ENCODE measurements around the gene MYL3. TPM values are rescaled to one million over a fixed set of nuclear protein-coding genes. Genes with fewer than 3 reads are reported as not detected.
A peak's percentile ranks its signal among the peaks of the same experiment; 100 is the strongest.
"Not testable (repeated sequence)": the region's sequence is repeated elsewhere in the genome, so short reads cannot be mapped to it uniquely, and the experiment has no call there.

Gene MYL3
- total RNA-seq, 4 donors from 2014 or later, result 5.4 to 17.1 (median 8.6) TPM

- Histone ChIP-seq H3K27me3 (peaks cover 0 to 23% of the 10 kb centered on the region in 2 donors), H3K9me3 (no peaks in the 10 kb centered on the region), H3K27ac (no peak overlapping the region), H3K4me3 (peak overlapping the region; percentile 20 to 44 (median 28)), H3K4me1 (peaks cover 0 to 15% (median 2%) of the 10 kb centered on the region in 4 donors), H3K36me3 (no peaks in the 10 kb centered on the region)
- WGBS, 2 donors, result 0 to 4% methylated on average over 9 of the region's 46 CpGs
- TF ChIP-seq EP300 (IDR thresholded peaks at IDR 0.05) (no peak), POLR2A (IDR thresholded peaks at IDR 0.05) (no peak), CTCF (IDR thresholded peaks at IDR 0.05) (no peak)
- DNase-seq (ENCODE audit: low spot score in 2 of 2), result no peak
Measured at GRCh38 chr3:46812237-46812791, 50.9 kb downstream of the MYL3 start.

GRCh38 chr3:46811615-46812236 lies 51.5 kb downstream of the MYL3 start:
- H3K36me3 ChIP-seq, result no peaks in the 10 kb centered on the region
- no peak overlapping the region for H3K27ac ChIP-seq
- H3K4me3 ChIP-seq, result peak overlapping the region in 3 of 4 donors; percentile 20 to 44 (median 35)
- WGBS, 2 donors, result 38 to 47% methylated on average over 13 to 14 of the region's 15 CpGs
- peaks cover 0 to 23% of the 10 kb centered on the region in 2 donors for H3K27me3 ChIP-seq
- DNase-seq (ENCODE audit: low spot score in 2 of 2), result no peak
- H3K4me1 ChIP-seq, result peaks cover 0 to 15% (median 2%) of the 10 kb centered on the region in 4 donors
- TF ChIP-seq CTCF (IDR thresholded peaks at IDR 0.05) (no peak), POLR2A (IDR thresholded peaks at IDR 0.05) (no peak), EP300 (IDR thresholded peaks at IDR 0.05) (no peak)
- no peaks in the 10 kb centered on the region for H3K9me3 ChIP-seq

GRCh38 chr3:46808766-46809165 lies 54.5 kb downstream of the MYL3 start:
- H3K27ac ChIP-seq; DNase-seq (ENCODE audit: low spot score in 2 of 2); H3K36me3 ChIP-seq; H3K4me3 ChIP-seq; H3K9me3 ChIP-seq: not testable (repeated sequence)
- Histone ChIP-seq H3K4me1 (peaks cover 0 to 15% (median 2%) of the 10 kb centered on the region in 4 donors), H3K27me3 (peaks cover 0 to 23% of the 10 kb centered on the region in 2 donors)
- whole genome bisulfite sequencing, 2 donors, result 75% methylated on average over 4 to 6 of the region's 6 CpGs

Other genes with a start within 250 kb of the MYL3 start
- 10 to 100 TPM; 13.0 to 20.1 (median 16.4) TPM for gene ALS2CL, start 169.8 kb downstream of the MYL3 start, total RNA-seq
- under 1 TPM in 1 of 4 donors, not detected in 3; 0.21 TPM for gene TMIE, start 162.1 kb downstream of the MYL3 start, total RNA-seq
- under 1 TPM in 2 of 4 donors, not detected in 2; 0.22 to 0.42 TPM for gene PRSS50, start 145.6 kb downstream of the MYL3 start, total RNA-seq
- gene PTH1R, start 14.3 kb upstream of the MYL3 start, total RNA-seq, result 10 to 100 TPM in 3 of 4 donors, 1 to 10 TPM in 1; 8.1 to 14.3 (median 13.6) TPM
- gene CCDC12, start 113.3 kb upstream of the MYL3 start, total RNA-seq, result 10 to 100 TPM; 36.9 to 59.4 (median 50.2) TPM
- 10 to 100 TPM; 25.3 to 92.1 (median 26.6) TPM for gene NBEAL2, start 116.2 kb upstream of the MYL3 start, total RNA-seq